GM12878 (cell line): ENCODE data around the gene PPP2R2D.

Source experiments
- CEBPB ChIP-seq, 2 experiments: fragments of 150-350 bp in 1 of 2; IDR thresholded peaks; 2 replicates each; pipeline ENCODE4 v1.6.1; 2012 to 2014; ENCODE audit warnings: low read depth in 2 of 2, low read length in 2 of 2, borderline replicate concordance in 1 of 2, inconsistent platforms in 1 of 2
- EZH2 ChIP-seq: IDR thresholded peaks from 2 replicates; pipeline ENCODE4 v1.6.1; 2012; ENCODE audit warnings: low read depth, mild to moderate bottlenecking, control low read depth, inconsistent platforms, low read length, borderline replicate concordance; ENCODE audit not compliant: control insufficient read depth
- PAX5 ChIP-seq: IDR thresholded peaks from 2 replicates; pipeline ENCODE4 v1.6.1; 2011; ENCODE audit warnings: low read depth, low read length, borderline replicate concordance
- POLR2A ChIP-seq: IDR thresholded peaks from 2 replicates; pipeline ENCODE4 v1.6.1; 2011; ENCODE audit warnings: low read depth, mild to moderate bottlenecking, low read length
- SMAD5 ChIP-seq: IDR thresholded peaks from 2 replicates; pipeline ENCODE4 v1.6.1; 2016; ENCODE audit warnings: antibody characterized with exemption, low read depth
- ZNF384 ChIP-seq: IDR thresholded peaks from 2 replicates; pipeline ENCODE4 v1.6.1; 2012; ENCODE audit warnings: low read depth, mild to moderate bottlenecking, low read length, improper control_type of control experiment, borderline replicate concordance
- ZSCAN29 ChIP-seq: fragments of 450-650 bp; IDR thresholded peaks from 2 replicates; pipeline ENCODE4 v1.6.1; 2017; ENCODE audit warnings: mild to moderate bottlenecking, moderate library complexity
- TF ChIP-seq, protein P1 (sequence below), 3 experiments: IDR thresholded peaks in 2 of 3; conservative IDR thresholded peaks in 1 of 3; 2 replicates each; pipeline ENCODE4 v1.5.1; 2011; ENCODE audit warnings: low read depth in 3 of 3, low read length in 3 of 3, mild to moderate bottlenecking in 3 of 3, control low read depth in 2 of 3, moderate library complexity in 2 of 3, inconsistent platforms in 1 of 3, mixed read lengths in 1 of 3; ENCODE audit not compliant: control insufficient read depth in 2 of 3, insufficient read depth in 1 of 3; ENCODE audit errors: extremely low read depth in 1 of 3

DNA sequence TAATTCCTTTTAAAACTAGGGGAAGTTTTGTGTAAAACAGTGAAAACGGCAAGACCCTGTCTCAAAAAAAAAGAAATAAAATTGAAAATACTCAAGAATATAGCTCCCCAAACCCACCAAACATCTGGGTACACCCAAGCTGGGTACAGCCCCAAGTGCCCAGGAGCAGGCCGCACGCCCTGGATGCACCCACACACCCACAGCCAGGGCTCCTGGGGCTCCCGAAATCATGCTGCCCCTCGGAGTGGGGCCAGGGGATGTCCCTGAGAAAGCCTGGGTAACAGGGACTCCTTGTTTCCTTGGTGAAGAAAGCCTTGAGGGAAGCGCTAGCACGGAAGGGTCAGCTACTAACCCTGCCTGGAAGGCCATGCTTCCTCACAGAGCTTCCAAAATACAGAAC, 70.8 kb downstream of the PPP2R2D start:
- TF ChIP-seq EZH2 (no peak), ZNF384 (no peak), CEBPB (IDR thresholded peaks at IDR 0.05; ENCODE audit: borderline replicate concordance in 1 of 2, low read depth in 2 of 2, low read length in 2 of 2) (no peak), PAX5 (no peak), ZSCAN29 (no peak), POLR2A (no peak), SMAD5 (no peak)
- TF ChIP-seq, protein P1, sequence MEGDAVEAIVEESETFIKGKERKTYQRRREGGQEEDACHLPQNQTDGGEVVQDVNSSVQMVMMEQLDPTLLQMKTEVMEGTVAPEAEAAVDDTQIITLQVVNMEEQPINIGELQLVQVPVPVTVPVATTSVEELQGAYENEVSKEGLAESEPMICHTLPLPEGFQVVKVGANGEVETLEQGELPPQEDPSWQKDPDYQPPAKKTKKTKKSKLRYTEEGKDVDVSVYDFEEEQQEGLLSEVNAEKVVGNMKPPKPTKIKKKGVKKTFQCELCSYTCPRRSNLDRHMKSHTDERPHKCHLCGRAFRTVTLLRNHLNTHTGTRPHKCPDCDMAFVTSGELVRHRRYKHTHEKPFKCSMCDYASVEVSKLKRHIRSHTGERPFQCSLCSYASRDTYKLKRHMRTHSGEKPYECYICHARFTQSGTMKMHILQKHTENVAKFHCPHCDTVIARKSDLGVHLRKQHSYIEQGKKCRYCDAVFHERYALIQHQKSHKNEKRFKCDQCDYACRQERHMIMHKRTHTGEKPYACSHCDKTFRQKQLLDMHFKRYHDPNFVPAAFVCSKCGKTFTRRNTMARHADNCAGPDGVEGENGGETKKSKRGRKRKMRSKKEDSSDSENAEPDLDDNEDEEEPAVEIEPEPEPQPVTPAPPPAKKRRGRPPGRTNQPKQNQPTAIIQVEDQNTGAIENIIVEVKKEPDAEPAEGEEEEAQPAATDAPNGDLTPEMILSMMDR (IDR thresholded peaks at IDR 0.05 in 2 of 3, conservative IDR thresholded peaks at IDR 0.05 in 1 of 3; ENCODE audit: control insufficient read depth in 2 of 3, extremely low read depth in 1 of 3, insufficient read depth in 1 of 3, low read depth in 3 of 3, low read length in 3 of 3): no peak
